ENCODE measurements around the gene KIF5A.

Gene KIF5A

DNA sequence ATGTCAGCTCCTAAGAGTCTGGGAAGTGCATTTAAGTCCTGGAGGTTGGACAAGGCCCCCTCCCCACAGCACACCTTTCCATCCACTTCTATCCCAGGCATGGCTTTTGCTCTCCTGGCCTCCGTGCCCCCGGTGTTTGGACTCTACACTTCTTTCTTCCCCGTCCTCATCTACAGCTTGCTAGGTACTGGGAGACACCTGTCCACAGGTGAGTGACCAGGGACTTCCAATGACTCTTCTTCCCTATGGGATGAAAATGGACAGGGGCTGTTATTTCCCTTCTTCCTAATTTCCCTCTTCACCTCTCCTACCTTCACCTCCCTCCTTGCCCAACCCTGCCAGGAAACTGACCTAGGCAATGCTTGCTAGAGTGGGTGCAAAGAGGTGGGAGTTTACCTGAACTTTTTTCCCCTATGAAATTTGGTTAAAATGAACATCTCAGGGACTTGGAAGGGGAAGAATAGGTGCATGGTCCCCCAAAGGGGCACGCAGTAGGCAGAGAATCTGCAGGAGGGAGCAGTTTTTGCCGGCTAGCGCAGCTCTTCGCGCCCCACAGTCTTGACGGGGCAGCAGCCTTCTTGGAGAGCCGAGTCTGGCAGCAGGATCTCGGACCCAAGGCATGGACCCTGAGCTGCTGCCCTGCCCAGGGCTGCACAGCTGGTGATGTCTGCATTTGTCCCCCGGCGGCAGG lies 70.5 kb downstream of the KIF5A start:
- no peak for DNase-seq (ENCODE audit: low read depth in 2 of 2)

- DNase-seq (ENCODE audit: low read depth in 2 of 2) = no peak
Observed at GRCh38 chr12:57620936-57621496, 71.2 kb downstream of the KIF5A start.

- peak; percentile 54 to 63 for DNase-seq (ENCODE audit: low read depth in 2 of 2)
Observed at GRCh38 chr12:57621497-57622292, 71.9 kb downstream of the KIF5A start.

- no peak for DNase-seq (ENCODE audit: low read depth in 2 of 2)
Observed at GRCh38 chr12:57622293-57623245, 72.7 kb downstream of the KIF5A start.

GRCh38 chr12:57623385-57623784 lies 73.5 kb downstream of the KIF5A start:
- no peak for DNase-seq (ENCODE audit: low read depth in 2 of 2)

DNA sequence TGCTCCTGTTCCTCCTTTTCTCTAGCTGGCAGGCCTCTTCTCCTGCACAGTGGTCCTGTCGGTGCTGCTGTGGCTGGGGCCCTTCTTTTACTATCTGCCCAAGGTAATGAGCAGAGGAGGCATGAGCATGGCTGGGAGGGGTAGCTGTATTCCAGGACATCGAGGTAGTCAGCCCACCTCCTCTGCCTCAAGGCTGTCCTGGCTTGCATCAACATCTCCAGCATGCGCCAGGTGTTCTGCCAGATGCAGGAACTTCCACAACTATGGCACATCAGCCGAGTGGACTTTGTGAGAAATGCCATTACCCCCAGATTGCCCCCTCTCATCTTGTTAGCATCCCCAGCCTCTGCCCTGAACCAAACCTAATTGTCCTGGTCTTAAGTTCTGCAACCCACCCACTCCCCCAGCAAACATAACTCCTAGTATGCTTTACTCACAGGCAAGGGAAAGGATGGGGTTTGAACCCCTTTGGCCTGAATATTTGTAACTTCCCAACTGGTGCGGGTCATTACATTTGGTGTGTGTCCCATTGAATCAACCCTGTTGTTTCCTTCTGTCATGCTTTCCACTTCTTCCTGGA lies 74.1 kb downstream of the KIF5A start:
- no peak for DNase-seq (ENCODE audit: low read depth in 2 of 2)

GRCh38 chr12:57624441-57625220 lies 74.8 kb downstream of the KIF5A start:
- no peak for DNase-seq (ENCODE audit: low read depth in 2 of 2)

GRCh38 chr12:57625261-57626032 lies 75.6 kb downstream of the KIF5A start:
- DNase-seq (ENCODE audit: low read depth in 2 of 2) = no peak

- no peak for DNase-seq (ENCODE audit: low read depth in 2 of 2)
Observed at GRCh38 chr12:57626111-57626920, 76.5 kb downstream of the KIF5A start.

GRCh38 chr12:57626921-57627445 lies 77.1 kb downstream of the KIF5A start:
- no peak for DNase-seq (ENCODE audit: low read depth in 2 of 2)

GRCh38 chr12:57627501-57628279 lies 77.8 kb downstream of the KIF5A start:
- no peak for DNase-seq (ENCODE audit: low read depth in 2 of 2)

DNA sequence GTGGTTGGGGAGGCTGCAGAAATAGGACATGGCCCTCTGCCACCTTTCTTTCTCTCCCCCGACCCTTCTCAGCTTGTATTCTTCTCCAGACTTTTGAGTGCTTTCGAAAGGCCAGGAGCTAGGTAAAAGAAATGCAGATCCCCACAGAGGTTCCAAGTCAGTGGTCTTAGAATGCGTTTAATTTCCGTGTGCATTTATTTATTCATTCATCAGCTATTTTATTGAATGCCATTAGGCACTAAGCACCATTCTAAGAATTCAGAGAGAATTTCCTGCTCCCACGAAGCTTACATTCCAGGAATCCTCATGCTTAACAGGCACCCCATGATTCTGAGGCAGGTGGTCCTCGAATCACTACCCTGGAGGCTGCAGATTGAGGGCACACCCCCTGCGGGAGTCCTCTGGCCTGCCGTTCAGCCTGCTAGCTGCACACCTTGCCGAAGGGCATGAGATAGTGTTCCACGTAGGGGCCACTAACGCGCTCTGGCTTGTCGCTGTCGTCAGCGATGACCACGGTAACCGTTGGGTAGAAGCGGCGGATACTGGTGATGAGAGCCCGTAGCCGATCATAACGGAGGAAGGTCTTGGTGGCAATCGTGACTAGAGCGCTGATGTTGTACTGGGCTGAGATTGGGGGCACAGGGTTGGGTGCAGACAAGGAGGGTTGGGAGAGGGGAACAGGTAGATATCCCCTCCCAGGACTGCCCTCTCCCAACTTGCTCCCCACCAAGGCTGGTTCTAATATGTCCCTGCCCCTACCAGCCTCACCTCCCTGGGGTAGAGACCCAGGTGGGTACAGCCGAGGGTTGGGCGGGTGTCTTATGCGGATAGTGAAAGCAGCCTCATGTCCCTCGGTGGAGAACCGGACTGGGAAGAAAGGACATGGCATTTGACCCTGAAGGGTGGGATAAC lies 78.7 kb downstream of the KIF5A start:
- no peak for DNase-seq (ENCODE audit: low read depth in 2 of 2)

- DNase-seq (ENCODE audit: low read depth in 2 of 2) = no peak
Observed at GRCh38 chr12:57629897-57630471, 80.1 kb downstream of the KIF5A start.

DNA sequence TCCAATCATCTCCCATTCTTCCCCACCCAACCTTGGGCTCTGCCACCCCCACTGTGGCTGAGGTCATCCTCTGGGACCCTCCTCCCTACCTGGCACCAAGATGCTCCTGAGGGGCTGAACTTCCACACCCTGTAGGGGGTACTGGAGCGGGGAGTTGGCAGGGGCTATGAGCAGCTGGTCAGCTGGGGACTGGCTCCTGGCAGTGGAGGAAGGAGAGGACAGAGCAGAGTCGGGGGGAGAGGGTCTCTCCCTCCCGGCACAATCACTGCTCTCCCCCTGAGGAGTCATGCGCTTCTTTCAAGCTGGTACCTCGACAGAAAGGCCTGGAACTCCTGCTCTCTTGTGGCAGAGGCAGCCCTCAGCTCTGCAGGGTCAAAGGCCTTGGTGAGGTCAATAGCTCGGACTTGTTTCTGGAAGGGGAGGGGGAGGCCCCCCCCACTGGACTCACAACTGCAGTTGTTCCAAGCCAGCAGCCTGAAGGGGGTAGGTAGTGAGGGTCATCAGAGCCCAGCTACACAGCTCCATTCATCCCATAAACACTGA lies 81.1 kb downstream of the KIF5A start:
- DNase-seq (ENCODE audit: low read depth in 2 of 2) = no peak

DNA sequence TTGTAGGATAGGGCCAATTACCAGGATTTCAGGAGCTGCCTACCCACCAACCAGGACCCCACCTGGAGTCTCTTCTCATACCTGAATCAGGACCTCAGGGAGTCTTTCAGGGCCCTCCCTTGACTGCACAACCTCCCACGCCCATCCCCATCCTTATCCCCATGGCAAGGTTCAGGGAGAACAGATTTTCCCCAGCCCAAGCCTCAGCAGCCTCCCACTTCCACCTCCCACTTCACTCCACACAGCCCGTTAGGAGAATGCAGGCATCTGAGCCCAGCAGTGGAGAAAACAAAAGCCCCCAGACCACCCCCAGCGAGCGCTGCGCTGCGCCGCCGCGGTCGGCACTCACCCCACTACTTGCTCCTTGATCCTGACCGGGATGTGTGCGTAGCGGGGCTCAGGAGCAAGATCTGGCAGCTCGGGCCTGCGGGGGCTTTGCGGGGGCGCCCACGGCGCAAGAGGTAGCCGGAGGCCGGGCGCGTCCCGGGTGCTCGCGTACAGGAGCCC lies 81.8 kb downstream of the KIF5A start:
- DNase-seq (ENCODE audit: low read depth in 2 of 2) = no peak
